WTC11 (cell line): Measurements from ENCODE around the gene PCNX1. TPM values are rescaled to one million over a fixed set of nuclear protein-coding genes. Genes with fewer than 3 reads are reported as not detected.
A peak's percentile ranks its signal among the peaks of the same experiment; 100 is the strongest.
"Not testable (repeated sequence)": the region's sequence is repeated elsewhere in the genome, so short reads cannot be mapped to it uniquely, and the experiment has no call there.

Experiments used
- ATAC-seq: fragments of 200-7000 bp; cut with Tn5 transposase; 2 replicates; pipeline ENCODE4 v1.10.0; 2021; ENCODE audit warnings: mild to moderate bottlenecking, moderate library complexity
- CTCF ChIA-PET: fragments of 300-600 bp; sonication (Branson Sonifier 250); formaldehyde crosslinking; loops from one replicate; lab custom pipeline; 2021; ENCODE audit warnings: antibody characterized with exemption; lab: Charles Lee
- POLR2A ChIA-PET: fragments of 350-600 bp; sonication (Branson Sonifier 250); formaldehyde crosslinking; loops from one replicate; lab custom pipeline; 2021; ENCODE audit warnings: antibody characterized with exemption; lab: Charles Lee
- DNase-seq: peaks from one replicate; pipeline ENCODE4 v3.0.0; 2021; ENCODE audit warnings: low spot score
- H3K27ac Mint-ChIP-seq: 2 replicates; pipeline ENCODE4 v1.8.0; 2021; ENCODE audit warnings: mixed read lengths
- H3K27me3 Mint-ChIP-seq: 2 replicates; pipeline ENCODE4 v1.8.0; 2021; ENCODE audit warnings: low read depth, mild to moderate bottlenecking, moderate library complexity, mixed read lengths
- H3K36me3 Mint-ChIP-seq: 2 replicates; pipeline ENCODE4 v1.8.0; 2021; ENCODE audit warnings: mixed read lengths
- H3K4me1 Mint-ChIP-seq: 2 replicates; pipeline ENCODE4 v1.8.0; 2022; ENCODE audit warnings: mixed read lengths
- H3K4me3 Mint-ChIP-seq: 2 replicates; pipeline ENCODE4 v1.8.0; 2021; ENCODE audit warnings: mild to moderate bottlenecking, moderate library complexity, mixed read lengths
- H3K9me3 Mint-ChIP-seq: 2 replicates; pipeline ENCODE4 v1.8.0; 2021; ENCODE audit warnings: mixed read lengths
- CBFB ChIP-seq: sonication (generic); formaldehyde crosslinking; IDR thresholded peaks from 2 replicates; pipeline ENCODE4 v1.8.1; 2022; ENCODE audit warnings: mild to moderate bottlenecking, low read depth, missing genetic modification reagents
- CREM ChIP-seq: sonication (generic); formaldehyde crosslinking; IDR thresholded peaks from 2 replicates; pipeline ENCODE4 v1.8.1; 2022; ENCODE audit warnings: mild to moderate bottlenecking, missing genetic modification reagents, moderate library complexity
- E2F5 ChIP-seq: sonication (generic); formaldehyde crosslinking; IDR thresholded peaks from 2 replicates; pipeline ENCODE4 v1.8.1; 2022; ENCODE audit warnings: mild to moderate bottlenecking, moderate library complexity, missing genetic modification reagents
- FOXJ3 ChIP-seq: sonication (generic); formaldehyde crosslinking; IDR thresholded peaks from 2 replicates; pipeline ENCODE4 v1.9.0; 2021; ENCODE audit warnings: missing genetic modification reagents, mild to moderate bottlenecking, borderline replicate concordance
- MAX ChIP-seq: sonication (generic); formaldehyde crosslinking; IDR thresholded peaks from 2 replicates; pipeline ENCODE4 v1.8.0; 2022; ENCODE audit warnings: mild to moderate bottlenecking, missing genetic modification reagents
- MXD4 ChIP-seq: fragments of 250-450 bp; sonication (Bioruptor Pico); IDR thresholded peaks from 2 replicates; pipeline ENCODE4 v1.8.0; 2021; ENCODE audit warnings: mild to moderate bottlenecking, moderate library complexity, borderline replicate concordance
- NFATC4 ChIP-seq: fragments of 250-450 bp; sonication (Bioruptor Pico); IDR thresholded peaks from 2 replicates; pipeline ENCODE4 v1.9.0; 2021; ENCODE audit warnings: mild to moderate bottlenecking
- PRDM15 ChIP-seq: sonication (generic); formaldehyde crosslinking; IDR thresholded peaks from 2 replicates; pipeline ENCODE4 v1.8.0; 2022; ENCODE audit warnings: missing genetic modification reagents
- PREB ChIP-seq: sonication (generic); formaldehyde crosslinking; IDR thresholded peaks from 2 replicates; pipeline ENCODE4 v1.8.1; 2022; ENCODE audit warnings: mild to moderate bottlenecking, missing genetic modification reagents, moderate library complexity, borderline replicate concordance
- RELA ChIP-seq: sonication (generic); formaldehyde crosslinking; IDR thresholded peaks from 2 replicates; pipeline ENCODE4 v1.8.1; 2022; ENCODE audit warnings: missing genetic modification reagents, mild to moderate bottlenecking, borderline replicate concordance
- SMAD4 ChIP-seq: sonication (generic); formaldehyde crosslinking; IDR thresholded peaks from 2 replicates; pipeline ENCODE4 v1.8.0; 2022; ENCODE audit warnings: mild to moderate bottlenecking, missing genetic modification reagents
- SP1 ChIP-seq: sonication (generic); formaldehyde crosslinking; conservative IDR thresholded peaks from 2 replicates; pipeline ENCODE4 v1.8.1; 2022; ENCODE audit warnings: missing genetic modification reagents
- STAT6 ChIP-seq: sonication (generic); formaldehyde crosslinking; conservative IDR thresholded peaks from 2 replicates; pipeline ENCODE4 v1.8.1; 2023; ENCODE audit warnings: mild to moderate bottlenecking, low read depth, missing genetic modification reagents, moderate library complexity
- TEAD4 ChIP-seq: sonication (generic); formaldehyde crosslinking; IDR thresholded peaks from 2 replicates; pipeline ENCODE4 v1.8.0; 2022; ENCODE audit warnings: mild to moderate bottlenecking, missing genetic modification reagents
- USF2 ChIP-seq: sonication (generic); formaldehyde crosslinking; IDR thresholded peaks from 2 replicates; pipeline ENCODE4 v1.8.1; 2023; ENCODE audit warnings: mild to moderate bottlenecking, missing genetic modification reagents, moderate library complexity
- ZBTB21 ChIP-seq: sonication (generic); formaldehyde crosslinking; IDR thresholded peaks from 2 replicates; pipeline ENCODE4 v1.8.1; 2023; ENCODE audit warnings: mild to moderate bottlenecking, missing genetic modification reagents, borderline replicate concordance
- ZMAT4 ChIP-seq: fragments of 250-450 bp; sonication (Bioruptor Pico); IDR thresholded peaks from 2 replicates; pipeline ENCODE4 v1.9.0; 2021; ENCODE audit warnings: mild to moderate bottlenecking
- ZNF263 ChIP-seq: sonication (generic); formaldehyde crosslinking; IDR thresholded peaks from 2 replicates; pipeline ENCODE4 v1.8.1; 2022; ENCODE audit warnings: low read depth, mild to moderate bottlenecking, moderate library complexity, missing genetic modification reagents
- ZNF512 ChIP-seq: sonication (generic); formaldehyde crosslinking; IDR thresholded peaks from 2 replicates; pipeline ENCODE4 v1.8.1; 2022; ENCODE audit warnings: missing genetic modification reagents, borderline replicate concordance
- ZNF671 ChIP-seq: fragments of 250-450 bp; sonication (Bioruptor Pico); IDR thresholded peaks from 2 replicates; pipeline ENCODE4 v1.8.0; 2021; ENCODE audit warnings: mild to moderate bottlenecking
- total RNA-seq: library from RNA; stranded (reverse); gene quantifications from 3 replicates; pipeline ENCODE4 v1.2.3, GENCODE V29; 2021

The PCNX1 gene
- total RNA-seq, 1 experiment from 2014 or later, result 46.4 TPM

GRCh38 chr14:71143381-71144290, 236.4 kb downstream of the PCNX1 start:
- H3K9me3 Mint-ChIP-seq, result peaks cover 21% of the 10 kb centered on the region
- H3K36me3 Mint-ChIP-seq, result peaks cover 10% of the 10 kb centered on the region
- POLR2A ChIA-PET, result no interaction called here
- TF ChIP-seq ZNF263 (CRISPR knock-in tag), result no peak
- TF ChIP-seq TEAD4, result no peak
- no peak for TF ChIP-seq FOXJ3 (CRISPR knock-in tag)
- no peak for TF ChIP-seq MXD4
- TF ChIP-seq RELA, result no peak
- TF ChIP-seq PRDM15 (CRISPR knock-in tag), result no peak
- TF ChIP-seq ZMAT4 (CRISPR knock-in tag), result no peak
- TF ChIP-seq SP1, result no peak
- no peak for TF ChIP-seq CBFB
- no peak for TF ChIP-seq ZBTB21 (CRISPR knock-in tag)
- TF ChIP-seq USF2 (CRISPR knock-in tag), result no peak
- no peak for TF ChIP-seq ZNF671
- no peak for TF ChIP-seq E2F5 (CRISPR knock-in tag)
- no peak for TF ChIP-seq SMAD4 (CRISPR knock-in tag)
- no peak for TF ChIP-seq NFATC4
- no peak for ATAC-seq
- no peaks in the 10 kb centered on the region for H3K27me3 Mint-ChIP-seq
- no peak overlapping the region for H3K27ac Mint-ChIP-seq
- peaks cover 16% of the 10 kb centered on the region for H3K4me1 Mint-ChIP-seq
- no peak overlapping the region for H3K4me3 Mint-ChIP-seq
- CTCF ChIA-PET, result interaction anchor here (1.6 to 1.7 kb wide), 2 partner anchors 609 to 712 kb away, joined by 3 to 5 read pairs; no protein-coding TSS in a partner anchor
- no peak for DNase-seq

- H3K4me1 Mint-ChIP-seq, ATAC-seq, POLR2A ChIA-PET, H3K27ac Mint-ChIP-seq, CTCF ChIA-PET, H3K4me3 Mint-ChIP-seq: not testable (repeated sequence)
- H3K9me3 Mint-ChIP-seq, result peaks cover 58% of the 10 kb centered on the region
- peaks cover 15% of the 10 kb centered on the region for H3K27me3 Mint-ChIP-seq
- peak; percentile 25 for DNase-seq
- peaks cover 42% of the 10 kb centered on the region for H3K36me3 Mint-ChIP-seq
Measured at GRCh38 chr14:71147335-71147734, 240.1 kb downstream of the PCNX1 start.

- peaks cover 58% of the 10 kb centered on the region for H3K9me3 Mint-ChIP-seq
- H3K4me3 Mint-ChIP-seq, result no peak overlapping the region
- H3K27me3 Mint-ChIP-seq, result peaks cover 15% of the 10 kb centered on the region
- H3K4me1 Mint-ChIP-seq, result peaks cover 1% of the 10 kb centered on the region; the same call in 1 of the 2 replicates
- H3K27ac Mint-ChIP-seq, result no peak overlapping the region
- peaks cover 49% of the 10 kb centered on the region for H3K36me3 Mint-ChIP-seq
- ATAC-seq (no peak), DNase-seq (no peak)
- ChIA-PET POLR2A (interaction anchor here (0.6 kb wide), 1 partner anchor 99 kb away, joined by 4 read pairs; no protein-coding TSS in a partner anchor), CTCF (no interaction called here)
- TF ChIP-seq ZBTB21 (CRISPR knock-in tag), result no peak
- TF ChIP-seq PREB (CRISPR knock-in tag), result no peak
- TF ChIP-seq CREM, result no peak
- TF ChIP-seq MAX, result no peak
- TF ChIP-seq STAT6 (CRISPR knock-in tag), result no peak
- TF ChIP-seq ZNF512 (CRISPR knock-in tag), result no peak
- TF ChIP-seq ZNF671, result no peak
Measured at GRCh38 chr14:71148627-71149026, 241.4 kb downstream of the PCNX1 start.
